Neural crest cell (in vitro differentiated cells): ENCODE measurements around the gene MROH2A. TPM values are rescaled to one million over a fixed set of nuclear protein-coding genes. Genes with fewer than 3 reads are reported as not detected.

Source experiments
- DNase-seq: peaks from one replicate; pipeline ENCODE4 v3.0.0; 2021; ENCODE audit warnings: low read depth, mixed read lengths, low spot score
- H3K27ac Mint-ChIP-seq: one replicate; pipeline ENCODE4 v1.8.0; 2021; ENCODE audit warnings: mild to moderate bottlenecking, mixed read lengths; ENCODE audit not compliant: unreplicated experiment
- H3K27me3 Mint-ChIP-seq: 2 replicates; pipeline ENCODE4 v1.8.0; 2021; ENCODE audit warnings: low read depth, mild to moderate bottlenecking, mixed read lengths
- H3K36me3 Mint-ChIP-seq: 2 replicates; pipeline ENCODE4 v1.8.0; 2021; ENCODE audit warnings: low read depth, mild to moderate bottlenecking, mixed read lengths
- H3K4me1 Mint-ChIP-seq: 2 replicates; pipeline ENCODE4 v1.8.0; 2021; ENCODE audit warnings: mixed read lengths
- H3K4me3 Mint-ChIP-seq: one replicate; pipeline ENCODE4 v1.8.0; 2021; ENCODE audit warnings: mild to moderate bottlenecking, mixed read lengths
- H3K9me3 Mint-ChIP-seq: 2 replicates; pipeline ENCODE4 v1.8.0; 2021; ENCODE audit warnings: mixed read lengths
- total RNA-seq: library from RNA; stranded (reverse); gene quantifications from 2 replicates; pipeline ENCODE4 v1.2.1, GENCODE V29; 2021
- TF ChIP-seq, protein P1 (sequence below): fragments of 200-600 bp; sonication (generic); conservative IDR thresholded peaks from 2 replicates; pipeline ENCODE4 v1.5.0; 2021; ENCODE audit warnings: antibody characterized with exemption, mild to moderate bottlenecking

Gene MROH2A
- total RNA-seq, 1 donor from 2014 or later = not detected

DNA sequence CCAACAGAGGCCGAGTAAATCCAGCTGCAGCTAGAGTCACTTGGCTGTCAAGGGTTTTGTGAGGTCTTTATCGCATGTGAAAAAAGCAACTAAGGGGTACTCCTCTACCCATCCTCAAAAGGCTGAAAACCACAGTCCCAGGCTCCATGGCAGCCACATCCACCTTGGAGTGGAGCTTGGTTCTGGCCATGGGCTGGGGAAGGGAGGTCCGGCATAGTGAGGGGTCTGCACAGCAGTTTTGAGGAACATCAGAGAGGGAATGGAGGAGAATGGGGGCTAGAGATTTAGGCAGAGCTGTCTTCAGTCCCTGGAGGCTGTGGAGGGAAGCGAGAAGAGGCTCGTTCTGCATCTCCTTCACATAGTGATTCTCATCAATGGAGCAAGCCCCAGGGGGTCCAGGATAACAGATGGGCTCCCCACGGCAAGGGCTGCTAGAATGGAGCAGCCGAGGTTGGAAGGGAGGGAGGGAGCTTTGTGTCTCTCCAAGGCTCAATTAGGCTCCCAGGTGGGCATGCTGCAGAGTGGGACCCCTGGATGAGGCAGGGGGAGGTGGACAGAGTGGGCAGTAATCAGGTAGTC, 21.0 kb downstream of the MROH2A start:
- no peak for DNase-seq
- TF ChIP-seq, protein P1, sequence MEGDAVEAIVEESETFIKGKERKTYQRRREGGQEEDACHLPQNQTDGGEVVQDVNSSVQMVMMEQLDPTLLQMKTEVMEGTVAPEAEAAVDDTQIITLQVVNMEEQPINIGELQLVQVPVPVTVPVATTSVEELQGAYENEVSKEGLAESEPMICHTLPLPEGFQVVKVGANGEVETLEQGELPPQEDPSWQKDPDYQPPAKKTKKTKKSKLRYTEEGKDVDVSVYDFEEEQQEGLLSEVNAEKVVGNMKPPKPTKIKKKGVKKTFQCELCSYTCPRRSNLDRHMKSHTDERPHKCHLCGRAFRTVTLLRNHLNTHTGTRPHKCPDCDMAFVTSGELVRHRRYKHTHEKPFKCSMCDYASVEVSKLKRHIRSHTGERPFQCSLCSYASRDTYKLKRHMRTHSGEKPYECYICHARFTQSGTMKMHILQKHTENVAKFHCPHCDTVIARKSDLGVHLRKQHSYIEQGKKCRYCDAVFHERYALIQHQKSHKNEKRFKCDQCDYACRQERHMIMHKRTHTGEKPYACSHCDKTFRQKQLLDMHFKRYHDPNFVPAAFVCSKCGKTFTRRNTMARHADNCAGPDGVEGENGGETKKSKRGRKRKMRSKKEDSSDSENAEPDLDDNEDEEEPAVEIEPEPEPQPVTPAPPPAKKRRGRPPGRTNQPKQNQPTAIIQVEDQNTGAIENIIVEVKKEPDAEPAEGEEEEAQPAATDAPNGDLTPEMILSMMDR = no peak
- Mint-ChIP-seq H3K9me3 (peaks cover 4% of the 10 kb centered on the region), H3K4me1 (no peaks in the 10 kb centered on the region), H3K27me3 (no peaks in the 10 kb centered on the region), H3K4me3 (no peak overlapping the region), H3K36me3 (no peaks in the 10 kb centered on the region), H3K27ac (no peak overlapping the region)

DNA sequence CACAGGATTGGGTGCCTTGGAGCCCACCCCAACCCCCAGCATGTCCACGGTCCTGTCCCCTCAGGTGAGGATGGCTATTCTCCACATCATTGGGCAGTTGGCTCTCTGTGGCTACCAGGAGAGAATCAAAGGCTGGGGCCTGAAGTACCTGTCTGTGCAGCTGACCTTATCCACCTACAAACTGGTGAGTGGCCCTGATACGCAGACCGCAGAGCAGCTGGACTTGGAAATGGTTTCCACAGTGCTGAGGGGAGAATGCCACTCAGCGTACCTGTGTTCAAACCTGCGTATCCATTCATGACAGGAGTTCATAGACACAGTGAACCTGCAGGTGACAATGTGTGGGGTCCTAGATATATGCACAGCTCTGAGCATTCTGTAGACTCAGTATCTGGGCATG, 21.6 kb downstream of the MROH2A start:
- Mint-ChIP-seq H3K9me3 (peaks cover 4% of the 10 kb centered on the region), H3K4me3 (no peak overlapping the region), H3K4me1 (no peaks in the 10 kb centered on the region), H3K27me3 (no peaks in the 10 kb centered on the region), H3K36me3 (no peaks in the 10 kb centered on the region), H3K27ac (no peak overlapping the region)
- TF ChIP-seq, protein P1 = no peak
- DNase-seq = no peak

DNA sequence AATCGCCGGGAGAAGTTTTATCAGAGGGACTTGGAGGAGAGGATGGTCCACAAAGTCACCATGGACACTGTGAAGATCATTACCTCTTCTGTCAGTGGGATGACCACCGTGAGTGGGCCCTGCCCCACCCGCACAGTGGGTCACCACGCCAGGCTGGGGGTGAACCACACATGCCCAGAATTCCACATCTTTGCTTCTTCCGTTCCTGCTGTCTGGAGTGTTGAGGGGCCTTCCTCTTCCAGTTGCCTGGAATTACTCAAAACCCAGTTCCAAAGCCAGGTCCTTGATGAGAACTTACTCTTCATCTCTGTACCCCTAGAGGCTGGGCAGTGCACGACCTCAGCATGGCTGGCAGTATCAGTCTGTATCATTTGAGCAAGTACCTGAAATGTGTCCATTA, 22.1 kb downstream of the MROH2A start:
- Mint-ChIP-seq H3K27ac (no peak overlapping the region), H3K4me3 (no peak overlapping the region), H3K36me3 (no peaks in the 10 kb centered on the region), H3K27me3 (peaks cover 3% of the 10 kb centered on the region), H3K4me1 (no peaks in the 10 kb centered on the region), H3K9me3 (peaks cover 4% of the 10 kb centered on the region)
- TF ChIP-seq, protein P1 = no peak
- no peak for DNase-seq

DNA sequence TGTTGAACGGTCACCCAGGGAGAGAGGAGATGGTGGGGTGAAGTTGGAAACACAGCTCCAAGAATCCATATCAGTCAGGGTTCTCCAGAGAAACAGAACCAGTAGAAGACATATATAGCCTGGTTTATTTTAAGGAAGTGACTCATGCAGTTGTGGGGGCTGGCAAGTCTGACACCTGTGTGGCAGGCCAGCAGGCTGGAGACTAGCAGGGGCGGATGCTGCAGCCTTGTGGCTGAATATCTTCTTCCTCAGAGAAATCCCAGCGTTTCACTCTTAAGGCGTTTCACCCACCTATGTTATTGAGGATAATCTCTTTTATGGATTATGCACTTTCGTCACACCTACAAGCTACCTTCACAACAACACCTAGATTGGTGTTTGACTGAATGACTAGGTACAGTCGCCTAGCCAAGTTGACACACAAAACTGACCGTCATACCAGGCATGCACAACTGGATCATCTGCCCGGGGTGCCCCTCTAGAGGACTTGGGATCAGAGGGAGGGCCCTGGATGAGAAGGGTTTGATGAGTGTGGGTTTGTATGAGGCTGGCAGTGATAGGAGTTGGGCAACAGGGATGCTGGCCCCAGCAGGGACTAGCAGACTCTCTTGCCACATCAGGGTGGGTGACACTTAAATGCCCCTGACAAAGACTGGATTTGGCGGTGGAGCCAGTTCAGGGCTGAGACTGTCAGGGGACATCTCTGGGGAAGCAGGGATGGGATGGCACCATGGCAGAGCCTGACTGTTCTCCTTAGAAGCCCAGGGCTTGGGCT, 23.4 kb downstream of the MROH2A start:
- Mint-ChIP-seq H3K27ac (no peak overlapping the region), H3K4me1 (no peaks in the 10 kb centered on the region), H3K9me3 (peaks cover 4% of the 10 kb centered on the region), H3K4me3 (no peak overlapping the region), H3K27me3 (peaks cover 3% of the 10 kb centered on the region), H3K36me3 (no peaks in the 10 kb centered on the region)
- no peak for DNase-seq
- TF ChIP-seq, protein P1 = no peak

DNA sequence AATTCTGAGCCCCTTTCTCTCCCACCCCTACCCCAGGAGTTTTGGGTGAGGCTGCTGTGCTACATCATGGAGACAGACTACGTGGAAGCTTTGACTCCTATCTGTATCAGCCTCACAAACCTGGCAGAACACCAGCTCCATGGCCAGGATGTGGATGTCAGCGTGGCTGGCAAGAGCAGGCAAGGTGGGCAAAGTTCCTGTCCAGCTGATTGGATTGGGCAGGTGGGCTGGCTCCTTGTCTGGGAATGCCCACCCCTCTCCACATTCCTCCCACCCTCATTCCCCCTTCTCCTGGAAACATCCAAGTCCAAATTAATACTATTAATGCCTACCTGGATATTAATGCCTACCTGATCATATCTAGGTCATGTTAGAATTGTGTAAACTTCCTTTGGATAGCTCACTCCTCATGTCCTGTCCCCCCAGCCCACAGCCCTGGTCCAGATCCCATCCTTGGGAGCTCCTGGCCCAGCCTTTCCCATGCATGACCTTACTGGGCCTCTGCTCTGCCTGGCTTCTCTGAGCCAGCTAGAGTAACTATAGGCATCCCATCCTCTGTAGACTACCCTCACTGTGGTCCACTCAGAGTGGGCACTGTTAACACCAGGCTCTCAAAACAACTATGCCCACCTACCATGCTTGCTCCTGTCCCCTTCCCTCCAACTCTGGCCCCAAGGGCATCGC, 24.1 kb downstream of the MROH2A start:
- peaks cover 4% of the 10 kb centered on the region for H3K9me3 Mint-ChIP-seq
- TF ChIP-seq, protein P1 = no peak
- peaks cover 3% of the 10 kb centered on the region for H3K27me3 Mint-ChIP-seq
- H3K4me3 Mint-ChIP-seq = no peak overlapping the region
- no peak for DNase-seq
- no peaks in the 10 kb centered on the region for H3K36me3 Mint-ChIP-seq
- H3K4me1 Mint-ChIP-seq = no peaks in the 10 kb centered on the region
- H3K27ac Mint-ChIP-seq = peak overlapping the region; percentile 47
